ENCODE results near the gene PTPRN2.
"Not testable (repeated sequence)": the region's sequence is repeated elsewhere in the genome, so short reads cannot be mapped to it uniquely, and the experiment has no call there.

Gene PTPRN2

GRCh38 chr7:157714166-157715070 is 873.2 kb downstream of the PTPRN2 start:
- no peak for DNase-seq (ENCODE audit: low spot score)

DNA sequence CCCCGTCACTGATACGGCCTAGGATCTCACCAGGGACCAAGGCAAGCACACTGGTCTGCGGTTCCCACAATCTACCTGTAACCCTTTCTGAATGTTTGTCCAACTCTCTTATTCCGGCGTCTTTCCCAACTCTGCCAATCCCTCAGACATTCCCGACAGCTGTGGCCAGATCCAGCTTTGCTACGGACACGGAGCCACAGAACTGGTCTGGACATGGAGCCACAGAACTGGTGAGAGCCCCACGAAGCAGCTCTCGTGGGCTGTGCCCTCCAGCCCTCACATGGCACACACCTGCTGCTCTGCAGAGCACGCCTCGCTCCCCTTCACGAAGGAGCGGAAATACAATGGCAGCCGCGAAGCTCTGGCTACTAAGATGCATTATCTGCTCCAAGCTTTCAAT is 874.0 kb downstream of the PTPRN2 start:
- no peak for DNase-seq (ENCODE audit: low spot score)

DNA sequence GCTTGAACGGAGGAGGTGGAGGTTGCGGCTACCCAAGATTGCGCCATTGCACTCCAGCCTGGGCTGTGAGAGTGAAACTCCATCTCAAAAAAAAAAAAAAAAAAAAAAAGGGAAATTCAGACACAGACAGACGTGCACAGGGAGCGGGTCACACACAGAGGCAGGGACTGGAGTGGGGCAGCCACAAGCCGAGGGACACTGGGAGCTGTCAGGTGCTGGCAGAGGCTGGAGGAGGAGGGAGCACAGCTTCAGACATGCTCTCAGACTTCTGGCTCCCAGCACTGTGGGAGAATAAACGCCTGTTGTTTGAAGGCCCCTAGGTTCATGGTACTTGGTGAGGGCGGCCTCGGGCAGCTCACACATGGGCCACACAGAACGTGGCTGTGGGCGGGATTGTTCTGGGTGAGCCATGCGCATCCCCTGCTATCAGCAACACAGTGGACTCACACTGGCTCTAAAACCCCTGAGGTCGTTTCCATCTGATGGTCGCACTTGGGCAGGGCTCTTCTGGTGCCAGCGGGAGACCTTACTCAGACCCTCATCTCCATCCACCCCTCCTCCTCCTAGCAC is 874.9 kb downstream of the PTPRN2 start:
- DNase-seq (ENCODE audit: low spot score) = no peak

DNA sequence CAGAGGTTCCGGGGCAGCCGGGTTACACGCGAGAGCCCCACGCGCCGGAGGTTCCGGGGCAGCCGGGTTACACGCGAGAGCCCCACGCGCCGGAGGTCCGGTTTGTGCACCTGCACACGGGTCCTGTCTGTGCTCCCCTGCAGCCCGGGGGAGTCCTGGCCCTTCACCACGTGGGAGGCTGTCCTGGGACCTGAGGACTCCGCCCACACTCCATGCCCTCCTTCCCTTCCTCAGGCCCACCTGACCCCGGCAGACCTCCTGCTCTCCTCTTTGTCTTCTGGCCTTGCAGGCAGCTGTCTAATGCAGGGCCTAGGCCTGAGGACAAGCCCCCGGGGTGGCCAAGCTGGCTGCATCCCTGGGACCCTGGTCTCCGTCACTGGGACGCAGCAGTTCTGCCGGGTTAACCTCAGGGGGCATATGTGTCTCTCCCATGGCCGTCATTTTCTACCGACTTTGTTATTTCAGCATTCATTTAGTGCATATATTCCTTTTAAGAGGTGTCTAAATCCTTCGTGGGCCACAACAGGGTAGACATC is 876.2 kb downstream of the PTPRN2 start:
- no peak for DNase-seq (ENCODE audit: low spot score)

GRCh38 chr7:157710396-157710795 is 877.2 kb downstream of the PTPRN2 start:
- DNase-seq (ENCODE audit: low spot score) = no peak

DNA sequence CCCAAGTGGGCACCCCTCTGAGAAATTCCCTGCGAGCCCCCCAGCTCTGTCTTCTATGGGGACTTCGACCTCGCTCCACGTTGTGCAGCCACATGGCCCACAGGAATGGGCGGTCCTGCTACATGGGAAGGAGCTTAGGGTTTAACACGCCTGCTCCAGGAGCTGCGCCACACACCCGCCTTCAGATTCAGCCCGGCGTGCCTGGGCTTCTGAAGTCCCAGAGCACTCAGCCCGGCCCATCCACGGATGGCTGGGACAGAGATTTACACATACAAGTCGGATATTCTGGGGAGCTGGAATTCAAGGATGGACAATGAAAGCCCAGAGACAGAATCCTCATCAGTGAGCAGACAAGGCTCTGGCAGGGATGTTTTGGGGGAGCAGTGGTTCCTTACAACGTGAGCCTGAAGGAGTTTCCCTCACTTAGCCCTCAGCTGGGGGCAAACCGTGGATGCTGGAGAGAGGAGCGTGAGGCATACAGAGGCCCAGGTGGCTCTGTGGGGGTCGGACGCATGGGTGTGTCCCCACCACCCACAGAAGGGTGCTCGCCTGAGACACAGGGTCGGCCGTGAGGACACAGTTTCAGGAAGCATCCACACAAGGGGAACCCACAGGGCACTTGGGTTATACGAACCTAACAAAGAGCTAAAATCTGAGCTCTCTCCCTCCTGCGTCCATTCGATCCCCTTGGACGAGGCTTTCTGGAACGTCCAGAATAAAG is 877.9 kb downstream of the PTPRN2 start:
- no peak for DNase-seq (ENCODE audit: low spot score)

GRCh38 chr7:157708919-157709295 is 878.7 kb downstream of the PTPRN2 start:
- no peak for DNase-seq (ENCODE audit: low spot score)

- DNase-seq (ENCODE audit: low spot score) = no peak
Measured at GRCh38 chr7:157707983-157708918, 879.4 kb downstream of the PTPRN2 start.

GRCh38 chr7:157704365-157704764 is 883.3 kb downstream of the PTPRN2 start:
- no peak for DNase-seq (ENCODE audit: low spot score)

DNA sequence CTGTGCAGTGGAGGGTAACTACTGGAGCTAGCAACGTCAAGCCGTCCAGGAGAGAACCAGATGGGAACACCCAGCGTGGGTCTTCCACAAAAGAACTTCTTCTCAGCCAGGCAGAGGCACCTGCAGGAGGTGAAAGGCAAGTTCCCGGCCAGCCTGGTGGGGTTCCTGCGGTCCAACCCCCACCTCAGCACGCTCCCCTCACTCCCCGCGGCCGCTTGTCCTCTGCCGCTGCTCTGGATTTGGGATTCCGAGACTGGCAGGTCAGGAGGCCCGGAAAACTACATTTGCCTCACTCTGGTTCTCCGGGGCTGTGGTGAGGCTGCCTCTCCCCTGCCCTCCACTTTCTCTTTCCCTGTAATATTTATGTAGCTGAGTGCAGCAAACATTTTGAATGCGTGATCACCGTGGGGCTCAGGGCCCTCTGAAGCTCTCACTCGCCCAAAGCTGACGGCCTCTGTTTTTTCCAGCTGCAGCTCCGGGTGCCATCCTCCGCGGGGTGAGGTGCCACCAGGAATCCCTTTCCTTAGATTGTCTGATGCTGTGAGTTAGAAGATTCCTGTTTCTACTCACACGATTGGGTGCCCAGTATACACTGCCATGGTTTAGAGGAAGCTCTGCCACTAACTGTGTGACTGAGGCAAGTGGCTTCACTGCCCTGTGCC is 884.0 kb downstream of the PTPRN2 start:
- DNase-seq (ENCODE audit: low spot score) = no peak

DNA sequence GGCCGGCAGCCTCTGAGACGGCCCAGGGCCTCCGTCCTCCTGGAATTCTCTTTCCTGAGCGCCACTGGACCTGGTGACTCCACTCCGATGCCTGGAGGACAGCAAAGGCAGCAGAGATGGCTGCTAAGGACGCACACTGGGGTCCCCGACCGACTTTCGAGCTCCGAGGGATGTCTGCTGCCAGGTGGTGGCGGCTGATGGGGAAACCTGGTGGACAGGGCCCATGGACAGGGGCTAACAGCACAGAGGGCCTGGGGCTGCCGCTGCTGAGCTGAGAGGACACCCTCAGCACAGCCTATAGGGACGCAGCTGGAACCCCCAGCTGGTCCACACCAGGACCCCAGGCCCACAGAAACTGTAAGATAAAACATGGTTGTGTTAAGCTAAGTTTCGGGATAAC is 884.5 kb downstream of the PTPRN2 start:
- no peak for DNase-seq (ENCODE audit: low spot score)

DNA sequence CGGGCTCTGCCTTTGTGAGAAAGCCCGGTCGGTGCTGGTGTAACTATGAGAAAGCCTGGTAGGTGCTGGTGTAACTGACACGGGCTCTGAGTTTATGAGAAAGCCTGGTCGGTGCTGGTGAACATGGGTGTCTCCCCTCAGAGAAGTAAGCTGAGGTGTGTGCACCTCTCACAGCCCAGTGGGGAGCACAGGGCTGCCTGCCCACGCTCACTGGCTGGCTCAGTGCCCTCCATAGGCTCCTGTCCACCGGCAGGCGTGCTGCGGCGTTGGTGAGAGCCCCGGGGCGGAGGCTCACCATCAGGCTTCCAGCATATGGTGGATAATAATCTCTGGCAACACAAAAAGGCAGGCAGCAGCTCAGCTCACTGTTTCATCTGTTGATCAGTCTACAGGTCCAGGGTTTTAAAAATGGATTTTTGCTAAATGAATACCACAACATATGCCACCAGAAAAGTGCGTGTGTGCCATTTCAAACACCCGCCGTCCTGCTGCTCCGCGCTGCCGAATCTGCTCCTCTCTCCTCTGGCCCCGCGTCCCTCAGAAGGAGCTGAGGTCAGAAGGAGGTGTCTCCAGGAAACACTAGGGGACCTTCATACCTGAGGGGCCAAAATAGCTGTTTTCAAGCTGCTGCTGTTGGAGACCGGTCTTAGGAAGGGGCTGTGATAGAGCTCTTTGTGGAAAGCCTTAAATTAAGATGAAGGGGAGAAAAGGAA is 885.2 kb downstream of the PTPRN2 start:
- DNase-seq (ENCODE audit: low spot score) = no peak

- DNase-seq (ENCODE audit: low spot score) = not testable (repeated sequence)
Measured at GRCh38 chr7:157701395-157702180, 886.0 kb downstream of the PTPRN2 start.

- DNase-seq (ENCODE audit: low spot score) = no peak
Measured at GRCh38 chr7:157700231-157701005, 887.2 kb downstream of the PTPRN2 start.

GRCh38 chr7:157699357-157700013 is 888.1 kb downstream of the PTPRN2 start:
- DNase-seq (ENCODE audit: low spot score) = no peak

DNA sequence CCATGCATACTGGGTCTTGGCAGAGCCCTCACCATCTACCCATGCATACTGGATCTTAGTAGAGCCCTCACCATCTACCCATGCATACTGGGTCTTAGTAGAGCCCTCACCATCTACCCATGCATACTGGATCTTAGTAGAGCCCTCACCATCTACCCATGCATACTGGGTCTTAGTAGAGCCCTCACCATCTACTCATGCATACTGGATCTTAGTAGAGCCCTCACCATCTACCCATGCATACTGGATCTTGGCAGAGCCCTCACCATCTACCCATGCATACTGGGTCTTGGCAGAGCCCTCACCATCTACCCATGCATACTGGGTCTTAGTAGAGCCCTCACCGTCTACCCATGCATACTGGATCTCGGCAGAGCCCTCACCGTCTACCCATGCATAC is 890.3 kb downstream of the PTPRN2 start:
- not testable (repeated sequence) for DNase-seq (ENCODE audit: low spot score)

DNA sequence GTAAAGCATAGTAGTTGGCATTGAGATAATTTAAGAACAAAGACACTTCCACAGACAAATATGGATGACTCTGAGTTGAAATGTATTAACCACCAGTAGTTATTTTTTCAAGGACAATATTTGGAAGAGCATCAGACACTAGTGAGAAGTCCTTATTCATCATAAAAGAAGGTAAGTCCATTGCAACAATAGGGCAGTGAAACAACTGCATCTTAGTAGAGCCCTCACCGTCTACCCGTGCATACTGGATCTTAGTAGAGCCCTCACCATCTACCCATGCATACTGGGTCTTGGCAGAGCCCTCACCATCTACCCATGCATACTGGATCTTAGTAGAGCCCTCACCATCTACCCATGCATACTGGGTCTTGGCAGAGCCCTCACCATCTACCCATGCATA is 892.0 kb downstream of the PTPRN2 start:
- not testable (repeated sequence) for DNase-seq (ENCODE audit: low spot score)

GRCh38 chr7:157694376-157694665 is 893.3 kb downstream of the PTPRN2 start:
- DNase-seq (ENCODE audit: low spot score) = no peak
